Body of pancreas (tissue), 4 donors: Measurements from ENCODE around the gene IQGAP2.

Source experiments
- POLR2A ChIP-seq, 3 donors: fragments of 450-650 bp; IDR thresholded peaks; one replicate each; pipeline ENCODE4 v1.6.1; 2016; ENCODE audit warnings: antibody characterized with exemption in 3 of 3, mild to moderate bottlenecking in 2 of 3
- TF ChIP-seq, protein P1 (sequence below), 7 experiments: fragments of 450-650 bp in 4 of 7; fragments of 200-600 bp in 3 of 7; sonication (generic) in 3 of 7; IDR thresholded peaks; one replicate each; pipeline ENCODE4 v1.5.1; 2016 to 2019; ENCODE audit warnings: antibody characterized with exemption in 7 of 7

DNA sequence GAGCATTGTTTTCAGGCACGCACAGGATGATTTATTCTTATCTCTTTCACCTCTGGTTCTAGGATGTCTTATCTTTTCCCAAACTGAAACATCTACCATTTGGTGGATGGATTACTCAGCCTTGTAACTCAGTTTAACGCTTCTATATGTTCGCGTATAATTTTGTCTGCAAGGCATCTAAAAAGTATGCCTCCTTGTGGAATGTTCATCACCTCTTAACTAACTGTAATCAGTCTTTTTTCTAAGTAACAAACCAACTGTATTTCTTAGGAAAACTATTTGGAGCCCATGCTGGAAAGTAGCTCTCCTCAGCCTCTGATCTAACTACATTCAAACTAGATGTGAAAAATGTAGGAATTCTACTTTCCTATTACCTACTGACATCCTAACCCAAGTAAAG, 231.6 kb downstream of the IQGAP2 start:
- TF ChIP-seq, protein P1, sequence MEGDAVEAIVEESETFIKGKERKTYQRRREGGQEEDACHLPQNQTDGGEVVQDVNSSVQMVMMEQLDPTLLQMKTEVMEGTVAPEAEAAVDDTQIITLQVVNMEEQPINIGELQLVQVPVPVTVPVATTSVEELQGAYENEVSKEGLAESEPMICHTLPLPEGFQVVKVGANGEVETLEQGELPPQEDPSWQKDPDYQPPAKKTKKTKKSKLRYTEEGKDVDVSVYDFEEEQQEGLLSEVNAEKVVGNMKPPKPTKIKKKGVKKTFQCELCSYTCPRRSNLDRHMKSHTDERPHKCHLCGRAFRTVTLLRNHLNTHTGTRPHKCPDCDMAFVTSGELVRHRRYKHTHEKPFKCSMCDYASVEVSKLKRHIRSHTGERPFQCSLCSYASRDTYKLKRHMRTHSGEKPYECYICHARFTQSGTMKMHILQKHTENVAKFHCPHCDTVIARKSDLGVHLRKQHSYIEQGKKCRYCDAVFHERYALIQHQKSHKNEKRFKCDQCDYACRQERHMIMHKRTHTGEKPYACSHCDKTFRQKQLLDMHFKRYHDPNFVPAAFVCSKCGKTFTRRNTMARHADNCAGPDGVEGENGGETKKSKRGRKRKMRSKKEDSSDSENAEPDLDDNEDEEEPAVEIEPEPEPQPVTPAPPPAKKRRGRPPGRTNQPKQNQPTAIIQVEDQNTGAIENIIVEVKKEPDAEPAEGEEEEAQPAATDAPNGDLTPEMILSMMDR (IDR thresholded peaks at IDR 0.05): no peak
- no peak for TF ChIP-seq POLR2A (IDR thresholded peaks at IDR 0.05)
